ENCODE data around the gene TMEM168.

Gene TMEM168

DNA sequence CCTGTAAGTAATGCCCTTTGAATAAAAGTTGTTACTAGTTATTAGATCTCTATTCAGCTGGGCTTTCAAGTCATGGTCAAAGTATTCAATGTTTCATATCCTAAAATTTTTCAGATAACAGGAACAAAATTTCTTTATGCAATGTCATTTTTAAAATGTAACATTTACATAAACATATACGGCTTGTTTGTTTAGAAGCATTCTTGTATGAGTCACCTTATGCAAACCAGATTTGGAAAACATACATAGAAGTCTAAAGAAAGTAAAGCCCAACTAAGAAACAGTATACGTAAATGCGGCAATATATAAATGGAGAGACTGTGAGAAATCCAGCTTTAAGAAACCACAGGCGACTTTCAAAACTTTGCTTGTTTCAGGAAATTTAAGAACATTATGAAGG lies 10.5 kb downstream of the TMEM168 start:
- Histone ChIP-seq H3K27me3 (ENCODE audit: insufficient read depth, poor library complexity, severe bottlenecking) (no peaks in the 10 kb centered on the region), H3K27ac (replicated peaks) (no peak overlapping the region), H3K4me3 (replicated peaks; ENCODE audit: insufficient read depth, low read length) (no peak overlapping the region)
- DNase-seq (ENCODE audit: low read depth in 1 of 2, low spot score in 1 of 2): no peak
- TF ChIP-seq, protein P1, sequence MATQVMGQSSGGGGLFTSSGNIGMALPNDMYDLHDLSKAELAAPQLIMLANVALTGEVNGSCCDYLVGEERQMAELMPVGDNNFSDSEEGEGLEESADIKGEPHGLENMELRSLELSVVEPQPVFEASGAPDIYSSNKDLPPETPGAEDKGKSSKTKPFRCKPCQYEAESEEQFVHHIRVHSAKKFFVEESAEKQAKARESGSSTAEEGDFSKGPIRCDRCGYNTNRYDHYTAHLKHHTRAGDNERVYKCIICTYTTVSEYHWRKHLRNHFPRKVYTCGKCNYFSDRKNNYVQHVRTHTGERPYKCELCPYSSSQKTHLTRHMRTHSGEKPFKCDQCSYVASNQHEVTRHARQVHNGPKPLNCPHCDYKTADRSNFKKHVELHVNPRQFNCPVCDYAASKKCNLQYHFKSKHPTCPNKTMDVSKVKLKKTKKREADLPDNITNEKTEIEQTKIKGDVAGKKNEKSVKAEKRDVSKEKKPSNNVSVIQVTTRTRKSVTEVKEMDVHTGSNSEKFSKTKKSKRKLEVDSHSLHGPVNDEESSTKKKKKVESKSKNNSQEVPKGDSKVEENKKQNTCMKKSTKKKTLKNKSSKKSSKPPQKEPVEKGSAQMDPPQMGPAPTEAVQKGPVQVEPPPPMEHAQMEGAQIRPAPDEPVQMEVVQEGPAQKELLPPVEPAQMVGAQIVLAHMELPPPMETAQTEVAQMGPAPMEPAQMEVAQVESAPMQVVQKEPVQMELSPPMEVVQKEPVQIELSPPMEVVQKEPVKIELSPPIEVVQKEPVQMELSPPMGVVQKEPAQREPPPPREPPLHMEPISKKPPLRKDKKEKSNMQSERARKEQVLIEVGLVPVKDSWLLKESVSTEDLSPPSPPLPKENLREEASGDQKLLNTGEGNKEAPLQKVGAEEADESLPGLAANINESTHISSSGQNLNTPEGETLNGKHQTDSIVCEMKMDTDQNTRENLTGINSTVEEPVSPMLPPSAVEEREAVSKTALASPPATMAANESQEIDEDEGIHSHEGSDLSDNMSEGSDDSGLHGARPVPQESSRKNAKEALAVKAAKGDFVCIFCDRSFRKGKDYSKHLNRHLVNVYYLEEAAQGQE (IDR thresholded peaks at IDR 0.05; ENCODE audit: insufficient replicate concordance, low read depth): no peak
- TF ChIP-seq SPI1 (IDR thresholded peaks at IDR 0.05; ENCODE audit: borderline replicate concordance, low read depth) (no peak), POLR2AphosphoS5 (IDR thresholded peaks at IDR 0.05; ENCODE audit: low read depth) (no peak), GABPA (IDR thresholded peaks at IDR 0.05; ENCODE audit: low read depth) (no peak)
- TF ChIP-seq, protein P2, sequence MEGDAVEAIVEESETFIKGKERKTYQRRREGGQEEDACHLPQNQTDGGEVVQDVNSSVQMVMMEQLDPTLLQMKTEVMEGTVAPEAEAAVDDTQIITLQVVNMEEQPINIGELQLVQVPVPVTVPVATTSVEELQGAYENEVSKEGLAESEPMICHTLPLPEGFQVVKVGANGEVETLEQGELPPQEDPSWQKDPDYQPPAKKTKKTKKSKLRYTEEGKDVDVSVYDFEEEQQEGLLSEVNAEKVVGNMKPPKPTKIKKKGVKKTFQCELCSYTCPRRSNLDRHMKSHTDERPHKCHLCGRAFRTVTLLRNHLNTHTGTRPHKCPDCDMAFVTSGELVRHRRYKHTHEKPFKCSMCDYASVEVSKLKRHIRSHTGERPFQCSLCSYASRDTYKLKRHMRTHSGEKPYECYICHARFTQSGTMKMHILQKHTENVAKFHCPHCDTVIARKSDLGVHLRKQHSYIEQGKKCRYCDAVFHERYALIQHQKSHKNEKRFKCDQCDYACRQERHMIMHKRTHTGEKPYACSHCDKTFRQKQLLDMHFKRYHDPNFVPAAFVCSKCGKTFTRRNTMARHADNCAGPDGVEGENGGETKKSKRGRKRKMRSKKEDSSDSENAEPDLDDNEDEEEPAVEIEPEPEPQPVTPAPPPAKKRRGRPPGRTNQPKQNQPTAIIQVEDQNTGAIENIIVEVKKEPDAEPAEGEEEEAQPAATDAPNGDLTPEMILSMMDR (IDR thresholded peaks at IDR 0.05; ENCODE audit: insufficient read depth, low read length): no peak

DNA sequence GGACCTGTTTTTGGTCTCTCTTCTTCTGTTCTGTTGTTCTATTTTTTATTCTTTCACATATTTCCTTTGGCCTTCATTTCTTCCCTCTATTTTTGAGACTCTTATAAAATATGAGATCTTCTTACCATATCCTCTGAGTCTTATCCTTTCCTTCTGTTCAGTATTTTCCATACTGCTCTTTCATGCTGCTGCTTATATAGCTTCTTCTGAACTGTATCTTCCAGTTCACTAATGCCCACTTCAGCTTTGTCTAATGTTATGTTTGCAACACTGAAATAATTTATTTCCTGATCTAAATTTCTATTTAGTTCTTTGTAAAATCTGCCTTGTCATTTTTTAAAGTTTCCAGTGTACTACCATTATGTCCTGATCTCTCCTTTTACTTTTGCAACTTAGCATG lies 12.8 kb downstream of the TMEM168 start:
- no peak for DNase-seq (ENCODE audit: low read depth in 1 of 2, low spot score in 1 of 2)
- H3K27me3 ChIP-seq (ENCODE audit: insufficient read depth, poor library complexity, severe bottlenecking): no peaks in the 10 kb centered on the region
- no peak overlapping the region for H3K27ac ChIP-seq (replicated peaks)
- no peak overlapping the region for H3K4me3 ChIP-seq (replicated peaks; ENCODE audit: insufficient read depth, low read length)
- no peak for TF ChIP-seq SPI1 (IDR thresholded peaks at IDR 0.05; ENCODE audit: borderline replicate concordance, low read depth)
- no peak for TF ChIP-seq POLR2AphosphoS5 (IDR thresholded peaks at IDR 0.05; ENCODE audit: low read depth)
- TF ChIP-seq, protein P1 (IDR thresholded peaks at IDR 0.05; ENCODE audit: insufficient replicate concordance, low read depth): no peak
- TF ChIP-seq GABPA (IDR thresholded peaks at IDR 0.05; ENCODE audit: low read depth): no peak
- TF ChIP-seq, protein P2 (IDR thresholded peaks at IDR 0.05; ENCODE audit: insufficient read depth, low read length): no peak

DNA sequence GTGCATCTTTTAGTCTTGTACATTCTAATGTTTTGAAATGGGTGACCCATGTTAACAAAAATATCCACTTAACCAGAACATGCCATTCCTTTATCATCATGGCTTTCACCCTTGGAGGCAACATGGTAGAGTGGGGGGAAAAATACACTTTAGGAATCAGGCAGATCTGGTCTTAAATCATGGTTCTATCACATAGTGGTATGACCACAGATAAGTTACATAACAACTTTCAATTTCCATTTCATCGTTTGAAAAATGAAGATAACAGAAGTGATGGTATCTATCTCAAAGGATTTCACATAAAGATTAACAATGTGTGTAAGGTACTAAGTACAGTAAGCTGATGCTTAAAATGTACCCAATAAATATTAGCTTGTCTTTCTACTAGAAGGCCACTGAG lies 19.0 kb downstream of the TMEM168 start:
- H3K27me3 ChIP-seq (ENCODE audit: insufficient read depth, poor library complexity, severe bottlenecking): no peaks in the 10 kb centered on the region
- TF ChIP-seq POLR2AphosphoS5 (IDR thresholded peaks at IDR 0.05; ENCODE audit: low read depth): no peak
- TF ChIP-seq, protein P2 (IDR thresholded peaks at IDR 0.05; ENCODE audit: insufficient read depth, low read length): no peak
- no peak for TF ChIP-seq SPI1 (IDR thresholded peaks at IDR 0.05; ENCODE audit: borderline replicate concordance, low read depth)
- TF ChIP-seq, protein P1 (IDR thresholded peaks at IDR 0.05; ENCODE audit: insufficient replicate concordance, low read depth): no peak
- TF ChIP-seq GABPA (IDR thresholded peaks at IDR 0.05; ENCODE audit: low read depth): no peak
- no peak overlapping the region for H3K4me3 ChIP-seq (replicated peaks; ENCODE audit: insufficient read depth, low read length)
- H3K27ac ChIP-seq (replicated peaks): no peak overlapping the region
- no peak for DNase-seq (ENCODE audit: low read depth in 1 of 2, low spot score in 1 of 2)
